ENCODE data around the gene RESF1. TPM values are rescaled to one million over a fixed set of nuclear protein-coding genes. Genes with fewer than 3 reads are reported as not detected.

The RESF1 gene
- total and polyA plus RNA-seq, 2 of the 13 experiments (the other 11 are each of a cell fraction or from before 2014, with no cell fraction given): 7.9 to 16.8 TPM

- CTCF ChIA-PET (ENCODE audit: low intra/inter-chr PET ratio, low total read pairs): no interaction called here
- BruUV-seq (replicated peaks): no TSS peak
- no peak overlapping the region for H3K4me3 ChIP-seq (replicated peaks in 1 of 3; ENCODE audit: insufficient read depth in 1 of 3, low read depth in 2 of 3, low read length in 3 of 3)
- H3K9ac ChIP-seq (ENCODE audit: insufficient read depth, low read depth, low read length): no peak overlapping the region
- no peak overlapping the region for H3K4me2 ChIP-seq (ENCODE audit: low read depth, low read length)
- FAIRE-seq: no peak
- no peaks in the 10 kb centered on the region for H4K20me1 ChIP-seq (ENCODE audit: insufficient read depth, low read length)
- intact Hi-C loops (cut with micrococcal nuclease; ENCODE audit: unreplicated experiment) (no loop called here), in situ Hi-C loops (cut with HindIII; ENCODE audit: extremely low pct_ligation_motif_present, low pct_unique_long_range_greater_than_20kb) (no loop called here)
- TF ChIP-seq ZNF674 (CRISPR knock-in tag; IDR thresholded peaks at IDR 0.05; ENCODE audit: low read depth) (no peak), BCL6 (CRISPR knock-in tag; IDR thresholded peaks at IDR 0.05) (peak; percentile 36; the same call in 1 of the 2 replicates)
- peaks cover 6 to 20% of the 10 kb centered on the region in 2 experiments; a peak in 4 of 5 replicates for H3K36me3 ChIP-seq (replicated peaks in 1 of 2; ENCODE audit: control insufficient read depth in 1 of 2, insufficient read depth in 2 of 2, low read length in 2 of 2)
- POLR2A ChIA-PET: no interaction called here
- H3K27me3 ChIP-seq (ENCODE audit: control insufficient read depth in 1 of 2, insufficient read depth in 2 of 2, low read length in 2 of 2): no peaks in the 10 kb centered on the region
- no peaks in the 10 kb centered on the region for H3K79me2 ChIP-seq (ENCODE audit: insufficient read depth, low read length)
- H2AFZ ChIP-seq (ENCODE audit: low read length): no peak overlapping the region
- peak; percentile 60; the same call in 2 of the 3 replicates for ATAC-seq
- DNase-seq (ENCODE audit: low spot score): no peak
- no peaks in the 10 kb centered on the region for H3K9me3 ChIP-seq (ENCODE audit: low read length)
- 87% methylated on average over 4 of the region's 4 CpGs for WGBS (ENCODE audit: low lambda C conversion rate)
- H3K27ac ChIP-seq (ENCODE audit: extremely low read length, insufficient read depth, low read length): no peak overlapping the region
- H3K4me1 ChIP-seq (ENCODE audit: insufficient read depth, low read length): peaks cover 15% of the 10 kb centered on the region
Measured at GRCh38 chr12:31985832-31986231, 26.6 kb downstream of the RESF1 start.

GRCh38 chr12:31989571-31990362 lies 30.6 kb downstream of the RESF1 start:
- CTCF ChIA-PET (ENCODE audit: low intra/inter-chr PET ratio, low total read pairs): no interaction called here
- Histone ChIP-seq H3K79me2 (ENCODE audit: insufficient read depth, low read length) (no peaks in the 10 kb centered on the region), H3K36me3 (replicated peaks in 1 of 2; ENCODE audit: control insufficient read depth in 1 of 2, insufficient read depth in 2 of 2, low read length in 2 of 2) (no peaks in the 10 kb centered on the region), H2AFZ (ENCODE audit: low read length) (no peak overlapping the region), H3K4me3 (replicated peaks in 1 of 3; ENCODE audit: insufficient read depth in 1 of 3, low read depth in 2 of 3, low read length in 3 of 3) (no peak overlapping the region), H3K9ac (ENCODE audit: insufficient read depth, low read depth, low read length) (no peak overlapping the region), H3K4me2 (ENCODE audit: low read depth, low read length) (no peak overlapping the region), H3K27ac (ENCODE audit: extremely low read length, insufficient read depth, low read length) (no peak overlapping the region), H3K27me3 (ENCODE audit: control insufficient read depth in 1 of 2, insufficient read depth in 2 of 2, low read length in 2 of 2) (no peaks in the 10 kb centered on the region), H3K4me1 (ENCODE audit: insufficient read depth, low read length) (peaks cover 15% of the 10 kb centered on the region), H4K20me1 (ENCODE audit: insufficient read depth, low read length) (no peaks in the 10 kb centered on the region), H3K9me3 (ENCODE audit: low read length) (no peaks in the 10 kb centered on the region)
- in situ Hi-C loops (cut with HindIII; ENCODE audit: extremely low pct_ligation_motif_present, low pct_unique_long_range_greater_than_20kb): no loop called here
- FAIRE-seq (no peak), DNase-seq (ENCODE audit: low spot score) (no peak), ATAC-seq (no peak)
- BruUV-seq (replicated peaks): no TSS peak
- intact Hi-C loops (cut with micrococcal nuclease; ENCODE audit: unreplicated experiment): no loop called here
- 98% methylated on average over 15 of the region's 15 CpGs for WGBS (ENCODE audit: low lambda C conversion rate)
- POLR2A ChIA-PET: no interaction called here
- no peak for TF ChIP-seq GTF2F1 (IDR thresholded peaks at IDR 0.05; ENCODE audit: low read length)
- no peak for TF ChIP-seq AGO1 (IDR thresholded peaks at IDR 0.05; ENCODE audit: low read depth, low read length, poor library complexity, severe bottlenecking)
- no peak for TF ChIP-seq HOXD1 (CRISPR knock-in tag; IDR thresholded peaks at IDR 0.05)
- TF ChIP-seq KDM3A (CRISPR knock-in tag; IDR thresholded peaks at IDR 0.05; ENCODE audit: low read depth): no peak
- TF ChIP-seq ZNF883 (CRISPR knock-in tag; IDR thresholded peaks at IDR 0.05; ENCODE audit: not compliant biosample characterization): no peak
- no peak for TF ChIP-seq ZNF589 (CRISPR knock-in tag; conservative IDR thresholded peaks at IDR 0.05)
- TF ChIP-seq PLRG1 (conservative IDR thresholded peaks at IDR 0.05): no peak
- TF ChIP-seq TBX2 (CRISPR knock-in tag; IDR thresholded peaks at IDR 0.05; ENCODE audit: borderline replicate concordance): no peak
- TF ChIP-seq NFAT5 (CRISPR knock-in tag; IDR thresholded peaks at IDR 0.05): no peak
- TF ChIP-seq HNRNPUL1 (IDR thresholded peaks at IDR 0.05; ENCODE audit: low read depth, low read length): no peak
- no peak for TF ChIP-seq ZNF816 (CRISPR knock-in tag; IDR thresholded peaks at IDR 0.05; ENCODE audit: borderline replicate concordance)
